Tibial nerve (tissue), 4 donors: ENCODE measurements around the gene NEXMIF. TPM values are rescaled to one million over a fixed set of nuclear protein-coding genes. Genes with fewer than 3 reads are reported as not detected.
"Not testable (repeated sequence)": the region's sequence is repeated elsewhere in the genome, so short reads cannot be mapped to it uniquely, and the experiment has no call there.

Source experiments
- DNase-seq, 2 donors: peaks; one replicate each; pipeline ENCODE4 v3.0.0-alpha.2; 2019; ENCODE audit warnings: low spot score in 2 of 2
- H3K27ac ChIP-seq, 4 donors: fragments of 200-600 bp; sonication (generic) in 3 of 4; one replicate each; pipeline ENCODE4 v1.5.1; 2017 to 2019; ENCODE audit warnings: mild to moderate bottlenecking in 1 of 4
- H3K27me3 ChIP-seq, 2 donors: fragments of 200-600 bp; sonication (generic) in 1 of 2; one replicate each; pipeline versions ENCODE4 v1.5.1 to v1.6.0; 2017 to 2019
- H3K36me3 ChIP-seq, 3 donors: fragments of 200-600 bp; sonication (generic); one replicate each; pipeline ENCODE4 v1.5.1; 2018 to 2019
- H3K4me1 ChIP-seq, 4 donors: fragments of 200-600 bp; sonication (generic) in 3 of 4; one replicate each; pipeline ENCODE4 v1.5.1; 2017 to 2019
- H3K4me3 ChIP-seq, 4 donors: fragments of 200-600 bp; sonication (generic) in 3 of 4; one replicate each; pipeline ENCODE4 v1.5.1; 2017 to 2019; ENCODE audit warnings: mild to moderate bottlenecking in 1 of 4, moderate library complexity in 1 of 4
- H3K9me3 ChIP-seq, 4 donors: fragments of 200-600 bp; sonication (generic) in 3 of 4; one replicate each; pipeline ENCODE4 v1.5.1; 2017 to 2019
- EP300 ChIP-seq, 2 donors: sonication (generic); formaldehyde crosslinking; IDR thresholded peaks; one replicate each; pipeline ENCODE4 v1.6.1; 2017; ENCODE audit warnings: antibody characterized with exemption in 2 of 2, mild to moderate bottlenecking in 1 of 2
- POLR2A ChIP-seq, 2 donors: fragments of 450-650 bp; IDR thresholded peaks; one replicate each; pipeline ENCODE4 v1.6.1; 2017; ENCODE audit warnings: antibody characterized with exemption in 2 of 2, mild to moderate bottlenecking in 2 of 2, moderate library complexity in 2 of 2
- WGBS, 2 donors: methylation state at CpG; one replicate each; pipeline ENCODE4 v1.1.5; 2018; 5-methylcytosine and 5-hydroxymethylcytosine counted together
- total RNA-seq, 4 donors: library from RNA; depleted of rRNA; stranded (reverse); fragments of >200 nt; gene quantifications; one replicate each; pipeline ENCODE4 v1.1.0, GENCODE V29; 2016
- TF ChIP-seq, protein P1 (sequence below), 5 experiments: fragments of 200-600 bp in 3 of 5; fragments of 450-650 bp in 2 of 5; sonication (generic) in 3 of 5; IDR thresholded peaks; one replicate each; pipeline ENCODE4 v1.5.1; 2016 to 2019; ENCODE audit warnings: antibody characterized with exemption in 5 of 5, mild to moderate bottlenecking in 3 of 5, moderate library complexity in 2 of 5

Gene NEXMIF
- total RNA-seq, 4 donors from 2014 or later: 0.78 to 2.1 (median 1.1) TPM

DNA sequence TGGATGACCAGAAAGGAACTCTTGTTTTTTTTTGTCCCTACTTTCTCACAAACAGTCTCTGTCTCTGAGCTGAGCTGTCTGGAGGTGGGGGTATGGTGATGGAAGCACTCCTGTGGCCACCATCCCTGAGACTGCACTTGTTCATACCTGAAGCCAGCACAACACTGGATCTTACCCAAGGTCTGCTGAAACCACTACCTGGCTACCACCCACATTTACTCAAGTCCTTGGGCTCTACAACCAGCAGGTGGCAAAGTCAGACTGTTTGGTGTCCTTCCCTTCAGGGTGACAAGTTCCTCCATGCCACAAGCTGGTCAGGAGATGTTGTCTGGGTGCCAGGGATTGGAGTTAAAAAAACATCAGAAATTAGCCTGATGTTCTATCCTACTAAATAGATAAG, 89.7 kb downstream of the NEXMIF start:
- Histone ChIP-seq H3K27ac (no peak overlapping the region), H3K4me1 (no peaks in the 10 kb centered on the region), H3K4me3 (no peak overlapping the region), H3K36me3 (no peaks in the 10 kb centered on the region), H3K9me3 (no peaks in the 10 kb centered on the region), H3K27me3 (peaks cover 0 to 2% of the 10 kb centered on the region in 2 donors)
- no peak for TF ChIP-seq EP300 (IDR thresholded peaks at IDR 0.05)
- TF ChIP-seq, protein P1, sequence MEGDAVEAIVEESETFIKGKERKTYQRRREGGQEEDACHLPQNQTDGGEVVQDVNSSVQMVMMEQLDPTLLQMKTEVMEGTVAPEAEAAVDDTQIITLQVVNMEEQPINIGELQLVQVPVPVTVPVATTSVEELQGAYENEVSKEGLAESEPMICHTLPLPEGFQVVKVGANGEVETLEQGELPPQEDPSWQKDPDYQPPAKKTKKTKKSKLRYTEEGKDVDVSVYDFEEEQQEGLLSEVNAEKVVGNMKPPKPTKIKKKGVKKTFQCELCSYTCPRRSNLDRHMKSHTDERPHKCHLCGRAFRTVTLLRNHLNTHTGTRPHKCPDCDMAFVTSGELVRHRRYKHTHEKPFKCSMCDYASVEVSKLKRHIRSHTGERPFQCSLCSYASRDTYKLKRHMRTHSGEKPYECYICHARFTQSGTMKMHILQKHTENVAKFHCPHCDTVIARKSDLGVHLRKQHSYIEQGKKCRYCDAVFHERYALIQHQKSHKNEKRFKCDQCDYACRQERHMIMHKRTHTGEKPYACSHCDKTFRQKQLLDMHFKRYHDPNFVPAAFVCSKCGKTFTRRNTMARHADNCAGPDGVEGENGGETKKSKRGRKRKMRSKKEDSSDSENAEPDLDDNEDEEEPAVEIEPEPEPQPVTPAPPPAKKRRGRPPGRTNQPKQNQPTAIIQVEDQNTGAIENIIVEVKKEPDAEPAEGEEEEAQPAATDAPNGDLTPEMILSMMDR (IDR thresholded peaks at IDR 0.05): no peak
- DNase-seq: no peak

DNA sequence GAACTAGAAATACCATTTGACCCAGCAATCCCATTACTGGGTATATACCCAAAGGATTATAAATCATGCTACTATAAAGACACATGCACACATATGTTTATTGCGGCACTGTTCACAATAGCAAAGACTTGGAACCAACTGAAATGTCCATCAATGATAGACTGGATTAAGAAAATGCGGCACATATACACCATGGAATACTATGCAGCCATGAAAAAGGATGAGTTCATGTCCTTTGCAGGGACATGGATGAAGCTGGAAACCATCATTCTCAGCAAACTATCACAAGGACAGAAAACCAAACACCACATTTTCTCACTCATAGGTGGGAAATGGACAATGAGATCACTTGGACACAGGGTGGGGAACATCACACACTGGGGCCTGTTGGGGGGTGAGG, 105.5 kb downstream of the NEXMIF start:
- H3K9me3 ChIP-seq: peaks cover 0 to 15% (median 0%) of the 10 kb centered on the region in 4 donors

DNA sequence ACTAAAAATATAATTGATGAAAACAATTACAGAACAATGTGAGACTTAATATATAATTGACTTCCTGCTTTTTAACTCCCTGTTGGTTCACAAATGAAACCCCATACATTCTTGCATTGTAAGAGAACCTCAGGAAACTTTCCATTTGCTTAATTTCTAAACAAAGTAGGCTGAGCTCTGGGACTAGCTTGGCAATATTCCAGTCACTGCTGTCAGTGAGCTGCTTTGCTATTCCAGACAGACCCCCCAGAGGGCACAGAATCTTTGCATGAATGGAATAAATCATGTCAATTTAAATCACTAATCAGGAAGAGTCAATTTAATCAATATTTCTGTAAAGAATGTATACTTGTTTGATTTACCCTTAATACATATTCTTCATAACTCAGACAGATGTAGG, 110.6 kb downstream of the NEXMIF start:
- Histone ChIP-seq H3K36me3 (no peaks in the 10 kb centered on the region), H3K4me1 (no peaks in the 10 kb centered on the region), H3K9me3 (no peaks in the 10 kb centered on the region), H3K27me3 (no peaks in the 10 kb centered on the region), H3K4me3 (no peak overlapping the region), H3K27ac (no peak overlapping the region)
- no peak for DNase-seq
- TF ChIP-seq, protein P1 (IDR thresholded peaks at IDR 0.05): no peak
- TF ChIP-seq POLR2A (IDR thresholded peaks at IDR 0.05) (no peak), EP300 (IDR thresholded peaks at IDR 0.05) (no peak)

More for the DNA sequence above, 105.5 kb downstream of the NEXMIF start:
- not testable (repeated sequence) for H3K36me3 ChIP-seq, H3K4me3 ChIP-seq, H3K27ac ChIP-seq, H3K4me1 ChIP-seq, H3K27me3 ChIP-seq, DNase-seq
- 93 to 95% methylated on average over 2 of the region's 2 CpGs for WGBS, 2 donors

DNA sequence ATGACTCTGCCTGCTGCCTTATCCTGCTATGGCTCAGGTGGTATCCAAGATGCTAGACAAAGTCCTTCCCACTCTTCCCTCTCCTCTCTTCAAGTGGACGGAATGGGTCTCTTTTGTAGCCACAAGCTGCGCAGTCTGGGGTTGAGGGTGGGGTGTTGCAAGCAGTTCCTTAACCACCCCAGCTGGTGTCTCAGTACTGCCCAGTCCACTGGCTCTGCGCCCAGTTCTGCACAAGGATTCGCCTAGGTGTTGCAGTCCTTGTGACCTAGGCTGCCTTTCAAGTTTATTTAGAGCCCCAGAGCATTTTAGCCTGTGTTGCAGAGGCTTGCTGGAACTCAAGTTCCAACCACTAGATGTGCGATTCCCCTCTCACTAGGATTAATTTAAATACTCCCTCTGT, 120.7 kb downstream of the NEXMIF start:
- H3K9me3 ChIP-seq: no peaks in the 10 kb centered on the region
- H3K27ac ChIP-seq: no peak overlapping the region
- H3K36me3 ChIP-seq: no peaks in the 10 kb centered on the region
- no peak overlapping the region for H3K4me3 ChIP-seq
- no peaks in the 10 kb centered on the region for H3K4me1 ChIP-seq
- 67 to 87% methylated on average over 3 to 5 of the region's 5 CpGs for WGBS, 2 donors
- H3K27me3 ChIP-seq: no peaks in the 10 kb centered on the region
- no peak for DNase-seq
- TF ChIP-seq POLR2A (IDR thresholded peaks at IDR 0.05) (no peak), EP300 (IDR thresholded peaks at IDR 0.05) (no peak)
- TF ChIP-seq, protein P1 (IDR thresholded peaks at IDR 0.05): no peak

DNA sequence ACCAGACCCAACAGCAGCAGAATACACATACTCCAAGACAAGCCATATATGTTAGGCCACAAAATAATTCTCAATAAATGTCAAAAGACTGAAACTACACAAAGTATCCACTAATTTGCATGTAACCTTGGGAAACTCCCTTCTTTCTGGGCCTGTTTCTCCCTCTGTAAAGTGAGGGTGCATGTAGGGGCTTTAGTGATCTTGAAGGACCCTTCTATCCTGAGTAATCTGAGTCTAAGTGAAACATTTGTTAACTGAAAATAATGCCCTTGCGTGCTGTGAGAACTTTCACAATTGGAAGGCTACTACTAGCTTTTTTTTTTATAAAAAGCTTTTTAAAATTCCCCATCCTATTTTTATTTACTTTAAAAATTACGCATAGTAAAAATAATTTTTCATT, 125.2 kb downstream of the NEXMIF start:
- no peak overlapping the region for H3K4me3 ChIP-seq
- H3K27me3 ChIP-seq: no peaks in the 10 kb centered on the region
- no peak for DNase-seq
- no peaks in the 10 kb centered on the region for H3K4me1 ChIP-seq
- H3K27ac ChIP-seq: no peak overlapping the region
- TF ChIP-seq, protein P1 (IDR thresholded peaks at IDR 0.05): no peak
- TF ChIP-seq POLR2A (IDR thresholded peaks at IDR 0.05) (no peak), EP300 (IDR thresholded peaks at IDR 0.05) (no peak)
- no peaks in the 10 kb centered on the region for H3K9me3 ChIP-seq
- no peaks in the 10 kb centered on the region for H3K36me3 ChIP-seq
- 78 to 84% methylated on average over 2 of the region's 2 CpGs for WGBS, 2 donors

DNA sequence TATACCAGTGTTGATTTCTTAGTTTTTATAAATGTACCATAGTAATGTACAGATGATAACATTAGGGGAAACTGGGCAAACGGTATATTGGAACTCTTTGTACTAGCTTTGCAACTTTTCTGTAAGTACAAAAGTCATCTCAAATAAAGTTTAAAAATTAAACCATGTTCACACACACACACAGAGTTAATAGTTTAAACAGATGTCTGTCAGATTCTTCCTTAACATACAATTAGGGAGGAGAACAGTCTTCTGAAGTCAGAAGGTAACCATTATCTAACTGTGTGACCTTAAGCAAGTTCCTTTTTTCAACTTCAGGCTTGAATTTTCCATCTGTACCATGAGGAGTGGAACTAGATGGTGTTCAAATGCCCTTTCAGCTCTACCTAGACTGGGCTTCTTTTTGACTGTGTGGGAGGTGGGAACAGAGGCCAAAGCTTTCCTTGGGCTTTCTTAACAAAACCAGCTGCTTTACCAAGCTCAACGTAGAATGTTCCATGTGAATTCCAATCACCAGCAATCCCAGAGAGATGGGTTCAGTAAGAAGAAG, 127.8 kb downstream of the NEXMIF start:
- no peaks in the 10 kb centered on the region for H3K36me3 ChIP-seq
- H3K27me3 ChIP-seq: no peaks in the 10 kb centered on the region
- no peaks in the 10 kb centered on the region for H3K4me1 ChIP-seq
- no peaks in the 10 kb centered on the region for H3K9me3 ChIP-seq
- WGBS, 2 donors: 64 to 85% methylated on average over 2 of the region's 2 CpGs
- TF ChIP-seq EP300 (IDR thresholded peaks at IDR 0.05) (no peak), POLR2A (IDR thresholded peaks at IDR 0.05) (no peak)
- TF ChIP-seq, protein P1 (IDR thresholded peaks at IDR 0.05): no peak
- no peak for DNase-seq
- H3K27ac ChIP-seq: no peak overlapping the region
- no peak overlapping the region for H3K4me3 ChIP-seq
